SJCRH30 (cell line): Measurements from ENCODE around the gene IFNA4. TPM values are rescaled to one million over a fixed set of nuclear protein-coding genes. Genes with fewer than 3 reads are reported as not detected.

Experiments
- total RNA-seq: library from RNA; depleted of rRNA; stranded (reverse); fragments of >200 nt; shearing (Covaris generic); gene quantifications from 2 replicates; pipeline ENCODE4 v1.2.3, GENCODE V29; 2014; rRNA removed

Gene IFNA4
- total RNA-seq, 1 experiment from 2014 or later = not detected

Other genes starting within 250 kb of the IFNA4 start
- not detected in 2 replicates for gene HACD4, start 155.9 kb downstream of the IFNA4 start, total RNA-seq
- gene IFNB1, start 109.6 kb downstream of the IFNA4 start, total RNA-seq = not detected in 2 replicates
- not detected in 2 replicates for gene IFNW1, start 45.8 kb downstream of the IFNA4 start, total RNA-seq
- not detected in 2 replicates for gene IFNA21, start 20.9 kb downstream of the IFNA4 start, total RNA-seq
- not detected in 2 replicates for gene IFNA7, start 14.6 kb upstream of the IFNA4 start, total RNA-seq
- not detected in 2 replicates for gene IFNA10, start 19.6 kb upstream of the IFNA4 start, total RNA-seq
- gene IFNA16, start 29.7 kb upstream of the IFNA4 start, total RNA-seq = not detected in 2 replicates
- not detected in 2 replicates for gene IFNA17, start 40.6 kb upstream of the IFNA4 start, total RNA-seq
- gene IFNA14, start 52.4 kb upstream of the IFNA4 start, total RNA-seq = not detected in 2 replicates
- not detected in 2 replicates for gene IFNA5, start 117.7 kb upstream of the IFNA4 start, total RNA-seq
- gene KLHL9, start 147.8 kb upstream of the IFNA4 start, total RNA-seq = 22.6 and 25.5 TPM in 2 replicates
- not detected in 2 replicates for gene IFNA6, start 163.3 kb upstream of the IFNA4 start, total RNA-seq
- gene IFNA13, start 180.5 kb upstream of the IFNA4 start, total RNA-seq = not detected in 2 replicates
- gene IFNA2, start 197.8 kb upstream of the IFNA4 start, total RNA-seq = not detected in 2 replicates
- not detected in 2 replicates for gene IFNA8, start 221.5 kb upstream of the IFNA4 start, total RNA-seq